Choroid plexus epithelial cell (primary cell): ENCODE measurements around the gene SYTL4.
"Not testable (repeated sequence)": the region's sequence is repeated elsewhere in the genome, so short reads cannot be mapped to it uniquely, and the experiment has no call there.

ENCODE experiments used
- DNase-seq: peaks from one replicate; pipeline ENCODE4 v3.0.0-alpha.2; 2010; ENCODE audit warnings: low read depth
- H3K4me3 ChIP-seq: 2 replicates; pipeline ENCODE4 v1.5.1; 2011; ENCODE audit warnings: low read depth, mild to moderate bottlenecking, control low read depth, low read length, moderate library complexity
- TF ChIP-seq, protein P1 (sequence below): conservative IDR thresholded peaks from 2 replicates; pipeline ENCODE4 v1.5.1; 2011; ENCODE audit warnings: low read depth, mild to moderate bottlenecking, control low read depth, inconsistent platforms, low read length, moderate library complexity

SYTL4 gene

DNA sequence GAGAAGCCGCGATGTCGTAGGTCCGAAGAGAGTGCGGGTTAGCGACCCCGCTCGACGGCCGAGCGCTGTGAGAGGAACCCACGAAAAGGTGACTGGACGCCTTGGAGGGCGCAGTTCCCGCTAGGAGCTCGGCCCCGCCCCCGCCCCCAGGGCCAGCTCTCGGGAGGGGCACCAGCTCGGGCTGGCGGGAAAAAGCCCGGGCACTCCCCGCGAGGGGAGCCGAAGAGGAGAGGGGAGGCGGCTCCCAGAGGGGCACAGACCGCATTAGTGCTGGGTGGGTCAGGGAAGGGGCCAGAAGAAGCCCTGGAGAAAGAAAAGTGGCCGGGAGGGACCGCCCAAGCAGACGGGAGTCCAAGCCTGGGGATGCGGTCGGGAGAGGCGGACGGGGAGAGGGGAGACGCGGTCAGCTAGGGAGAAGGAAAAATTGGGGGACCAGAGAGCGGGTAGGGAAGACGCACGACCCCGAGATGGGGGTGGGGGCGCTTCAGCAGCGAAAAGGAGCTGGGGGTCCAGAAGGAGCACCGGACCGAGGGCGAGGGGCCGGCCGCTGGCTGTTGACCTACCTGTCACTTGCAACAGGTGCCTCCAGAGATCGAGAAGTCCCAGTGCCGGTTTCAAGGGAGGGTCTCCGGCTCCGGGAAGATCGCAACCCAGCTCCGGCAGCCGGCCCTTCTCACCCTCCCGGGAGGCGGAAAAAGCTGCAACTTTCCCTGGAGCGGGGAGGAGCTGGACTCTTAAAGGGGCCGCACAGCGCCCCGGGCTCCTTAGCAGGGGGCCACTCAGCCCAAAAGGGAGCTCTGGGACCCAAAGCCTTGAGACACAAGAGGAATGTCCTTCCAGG lies at the start of gene SYTL4:
Gene SYTL4, minus strand, starts transcription at position 681 of the 841 bp plus-strand sequence. CDS start 30,084 bp downstream, outside the sequence.
- DNase-seq, result peak; percentile 12
- TF ChIP-seq, protein P1, sequence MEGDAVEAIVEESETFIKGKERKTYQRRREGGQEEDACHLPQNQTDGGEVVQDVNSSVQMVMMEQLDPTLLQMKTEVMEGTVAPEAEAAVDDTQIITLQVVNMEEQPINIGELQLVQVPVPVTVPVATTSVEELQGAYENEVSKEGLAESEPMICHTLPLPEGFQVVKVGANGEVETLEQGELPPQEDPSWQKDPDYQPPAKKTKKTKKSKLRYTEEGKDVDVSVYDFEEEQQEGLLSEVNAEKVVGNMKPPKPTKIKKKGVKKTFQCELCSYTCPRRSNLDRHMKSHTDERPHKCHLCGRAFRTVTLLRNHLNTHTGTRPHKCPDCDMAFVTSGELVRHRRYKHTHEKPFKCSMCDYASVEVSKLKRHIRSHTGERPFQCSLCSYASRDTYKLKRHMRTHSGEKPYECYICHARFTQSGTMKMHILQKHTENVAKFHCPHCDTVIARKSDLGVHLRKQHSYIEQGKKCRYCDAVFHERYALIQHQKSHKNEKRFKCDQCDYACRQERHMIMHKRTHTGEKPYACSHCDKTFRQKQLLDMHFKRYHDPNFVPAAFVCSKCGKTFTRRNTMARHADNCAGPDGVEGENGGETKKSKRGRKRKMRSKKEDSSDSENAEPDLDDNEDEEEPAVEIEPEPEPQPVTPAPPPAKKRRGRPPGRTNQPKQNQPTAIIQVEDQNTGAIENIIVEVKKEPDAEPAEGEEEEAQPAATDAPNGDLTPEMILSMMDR, result no peak
- H3K4me3 ChIP-seq, result peak within 1 kb of the TSS; percentile 75

DNA sequence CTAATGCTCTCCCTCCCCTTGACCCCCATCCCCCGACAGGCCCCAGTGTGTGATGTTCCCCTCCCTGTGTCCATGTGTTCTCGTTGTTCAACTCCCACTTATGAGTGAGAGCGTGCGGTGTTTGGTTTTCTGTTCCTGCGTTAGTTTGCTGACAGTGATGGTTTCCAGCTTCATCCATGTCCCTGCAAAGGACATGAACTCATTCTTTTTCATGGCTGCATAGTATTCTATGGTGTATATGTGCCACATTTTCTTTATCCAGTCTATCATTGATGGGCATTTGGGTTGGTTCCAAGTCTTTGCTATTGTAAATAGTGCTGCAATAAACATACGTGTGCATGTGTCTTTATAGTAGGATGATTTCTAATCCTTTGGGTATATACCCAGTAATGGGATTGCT lies 37.5 kb upstream of the SYTL4 start:
- H3K4me3 ChIP-seq, DNase-seq: not testable (repeated sequence)

- TF ChIP-seq, protein P1, result peak; percentile 94
- DNase-seq, result peak; percentile 74
- no peak overlapping the region for H3K4me3 ChIP-seq
These were observed 36.9 kb upstream of the SYTL4 start for GRCh38 chrX:100768679-100769338.

DNA sequence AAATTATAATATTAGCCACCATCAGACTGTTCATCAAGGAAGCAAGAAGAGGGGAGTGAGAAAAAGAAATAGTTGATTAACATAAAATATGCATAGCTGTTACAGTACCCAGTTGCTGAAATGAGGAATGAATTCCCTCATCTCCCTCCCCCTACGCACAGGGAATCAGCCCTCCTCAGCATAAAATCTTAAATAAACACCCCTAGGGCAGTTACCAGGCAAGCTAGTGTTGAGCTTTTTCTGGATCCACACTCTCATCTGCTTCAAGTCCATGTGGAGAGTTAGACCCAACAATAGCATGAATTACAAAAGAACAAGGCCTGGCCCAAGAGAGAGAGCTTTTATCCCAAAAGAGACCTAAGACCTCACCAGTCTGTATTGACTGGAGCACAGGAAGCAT lies 19.0 kb upstream of the SYTL4 start:
- DNase-seq, result no peak
- TF ChIP-seq, protein P1, result no peak
- H3K4me3 ChIP-seq, result no peak overlapping the region

GRCh38 chrX:100748108-100748507 lies 16.2 kb upstream of the SYTL4 start:
- H3K4me3 ChIP-seq, result no peak overlapping the region
- no peak for DNase-seq
- TF ChIP-seq, protein P1, result no peak

DNA sequence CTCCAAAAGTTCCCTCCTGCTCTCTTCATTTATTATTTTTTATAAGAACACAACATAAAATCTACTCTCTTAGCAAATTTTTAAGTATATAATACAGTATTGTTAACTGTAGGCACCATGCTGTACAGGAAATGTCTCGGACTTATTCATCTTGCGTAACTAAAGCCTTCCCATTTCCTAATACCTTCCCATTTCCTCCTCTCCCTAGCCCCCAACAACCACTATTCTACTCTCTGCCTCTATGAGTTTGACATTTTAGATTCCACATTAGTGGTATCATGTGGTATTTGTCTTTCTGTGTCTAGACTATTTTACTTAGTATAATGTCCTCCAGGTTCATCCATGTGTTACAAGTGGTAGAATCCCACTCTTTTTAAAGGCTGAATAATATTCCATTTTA lies 15.8 kb upstream of the SYTL4 start:
- TF ChIP-seq, protein P1, result no peak
- H3K4me3 ChIP-seq, result no peak overlapping the region
- DNase-seq, result no peak

DNA sequence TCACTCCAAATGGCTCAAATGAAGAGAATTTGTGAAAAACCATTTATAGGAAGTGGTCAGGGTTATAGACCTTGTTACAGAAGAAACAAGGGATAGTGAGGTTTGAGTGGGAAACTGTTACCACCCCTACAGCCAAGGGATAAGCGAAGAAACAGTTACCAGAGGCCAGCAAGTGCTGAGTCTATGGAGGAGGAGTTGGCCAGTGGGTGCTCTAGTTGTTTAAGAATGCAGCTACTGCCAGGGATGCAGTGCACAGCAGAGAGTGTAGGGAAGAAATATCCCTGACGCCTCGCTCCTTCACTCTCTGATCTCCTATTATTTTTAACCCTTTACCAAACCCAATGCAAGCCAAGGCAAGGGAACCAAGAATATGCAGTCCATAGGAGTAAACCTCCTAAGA lies 15.2 kb upstream of the SYTL4 start:
- DNase-seq, result peak; percentile 47
- TF ChIP-seq, protein P1, result no peak
- H3K4me3 ChIP-seq, result no peak overlapping the region
